CD4-positive, alpha-beta T cell treated with Interleukin-21 for 1 hour (primary cell): ENCODE measurements around the gene HHAT.

Experiments
- DNase-seq: peaks from one replicate; pipeline ENCODE4 v3.0.0-alpha.2; 2020

The HHAT gene

GRCh38 chr1:210558302-210558701, 229.6 kb downstream of the HHAT start:
- DNase-seq: no peak

GRCh38 chr1:210565306-210565705, 236.6 kb downstream of the HHAT start:
- no peak for DNase-seq

GRCh38 chr1:210568631-210569030, 239.9 kb downstream of the HHAT start:
- DNase-seq: no peak

GRCh38 chr1:210570116-210570515, 241.4 kb downstream of the HHAT start:
- no peak for DNase-seq

- DNase-seq: no peak
Measured at GRCh38 chr1:210571356-210572284, 242.9 kb downstream of the HHAT start.

GRCh38 chr1:210573141-210573540, 244.4 kb downstream of the HHAT start:
- DNase-seq: no peak

GRCh38 chr1:210582205-210582970, 253.7 kb downstream of the HHAT start:
- DNase-seq: no peak

- peak; percentile 47 for DNase-seq
Measured at GRCh38 chr1:210584439-210585113, 255.9 kb downstream of the HHAT start.

- no peak for DNase-seq
Measured at GRCh38 chr1:210586771-210587170, 258.1 kb downstream of the HHAT start.

GRCh38 chr1:210587566-210587965, 258.9 kb downstream of the HHAT start:
- no peak for DNase-seq

- no peak for DNase-seq
Measured at GRCh38 chr1:210588357-210588756, 259.7 kb downstream of the HHAT start.

GRCh38 chr1:210588946-210589345, 260.2 kb downstream of the HHAT start:
- DNase-seq: no peak

- no peak for DNase-seq
Measured at GRCh38 chr1:210591214-210591613, 262.5 kb downstream of the HHAT start.

GRCh38 chr1:210594605-210595004, 265.9 kb downstream of the HHAT start:
- no peak for DNase-seq

- DNase-seq: no peak
Measured at GRCh38 chr1:210596641-210597040, 267.9 kb downstream of the HHAT start.

- DNase-seq: no peak
Measured at GRCh38 chr1:210597555-210598134, 268.9 kb downstream of the HHAT start.

- no peak for DNase-seq
Measured at GRCh38 chr1:210598135-210598652, 269.5 kb downstream of the HHAT start.

GRCh38 chr1:210600421-210601159, 271.9 kb downstream of the HHAT start:
- DNase-seq: no peak

- DNase-seq: no peak
Measured at GRCh38 chr1:210603123-210603522, 274.4 kb downstream of the HHAT start.

GRCh38 chr1:210605099-210605498, 276.4 kb downstream of the HHAT start:
- no peak for DNase-seq

GRCh38 chr1:210607361-210607760, 278.7 kb downstream of the HHAT start:
- no peak for DNase-seq

- no peak for DNase-seq
Measured at GRCh38 chr1:210608767-210609166, 280.1 kb downstream of the HHAT start.
